ENCODE results near the gene E2F2.

Gene E2F2

DNA sequence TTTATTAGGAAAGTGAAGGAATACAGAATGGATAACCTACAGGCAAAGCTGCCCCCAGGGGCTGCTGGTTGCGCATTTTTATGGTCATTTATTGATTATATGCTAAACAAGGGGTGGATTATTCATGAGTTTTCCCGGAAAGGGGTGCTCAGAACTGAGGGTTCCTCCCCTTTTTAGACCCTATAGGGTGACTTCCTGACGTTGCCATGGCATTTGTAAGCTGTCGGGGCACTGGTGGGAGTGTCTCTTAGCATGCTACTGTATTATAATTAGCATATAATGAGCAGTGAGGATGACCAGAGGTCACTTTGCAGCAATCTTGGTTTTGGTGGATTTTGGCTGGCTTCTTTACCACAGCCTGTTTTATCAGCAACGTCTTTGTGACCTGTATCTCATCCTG lies 41.2 kb downstream of the E2F2 start:
- FAIRE-seq (no peak), DNase-seq (ENCODE audit: insufficient read length, low spot score) (no peak)

- DNase-seq (ENCODE audit: insufficient read length, low spot score), result no peak
- FAIRE-seq, result no peak
These were observed 46.1 kb downstream of the E2F2 start for GRCh38 chr1:23485002-23485332.

GRCh38 chr1:23484253-23485001 lies 46.6 kb downstream of the E2F2 start:
- DNase-seq (ENCODE audit: insufficient read length, low spot score) (peak; percentile 83), FAIRE-seq (peak; percentile 95)

DNA sequence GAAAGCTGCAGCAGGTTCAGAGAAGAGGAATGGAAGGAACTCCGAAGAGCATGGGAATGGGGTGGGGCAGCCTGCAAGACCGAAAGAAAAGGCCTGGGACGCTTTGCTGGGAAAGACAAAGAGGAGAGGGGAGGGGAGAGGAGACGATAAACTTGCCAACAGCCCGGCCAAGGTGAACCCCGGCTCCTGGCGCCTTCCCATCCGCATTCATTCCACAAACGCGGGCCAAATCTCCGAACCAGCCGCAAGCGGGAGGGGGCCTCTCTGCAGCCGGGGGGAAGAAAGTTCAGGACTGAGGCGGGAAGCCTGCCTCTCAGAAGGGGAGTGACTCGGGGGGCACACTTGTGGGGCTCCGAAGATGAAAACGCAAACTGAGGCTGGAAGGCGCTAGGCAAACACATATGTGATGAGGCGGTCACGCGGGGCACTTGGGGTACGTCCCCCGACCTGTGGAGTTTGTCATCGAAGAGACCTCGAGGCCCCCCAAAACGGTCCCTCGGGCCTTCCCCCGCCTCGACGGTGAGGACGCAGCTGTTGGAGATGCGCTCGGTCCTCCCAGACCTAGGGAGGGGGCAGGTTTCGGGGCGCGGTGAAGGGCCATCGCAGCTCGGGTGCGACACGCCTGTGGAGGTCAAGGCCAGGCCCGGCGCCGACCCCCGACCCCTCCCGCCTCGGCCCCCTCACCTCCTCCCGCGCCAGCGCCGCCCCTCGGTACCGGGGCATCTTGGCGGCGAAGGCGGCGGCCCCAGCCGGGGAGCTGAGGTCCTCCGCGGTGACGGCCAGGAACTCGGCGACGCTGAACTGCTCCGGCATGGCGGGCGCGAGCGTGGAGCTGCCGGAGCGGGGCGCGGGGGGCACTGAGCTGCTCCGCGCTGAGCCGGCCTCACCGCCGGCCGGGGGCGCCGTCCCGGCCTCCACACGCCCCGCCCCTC lies 47.4 kb downstream of the E2F2 start, which contains the start of gene ASAP3:
Gene ASAP3, minus strand, starts transcription at position 859 of the 932 bp plus-strand sequence. Its CDS starts 46 bp downstream, at position 813.
- no peak for FAIRE-seq

GRCh38 chr1:23481904-23482303 lies 49.1 kb downstream of the E2F2 start:
- FAIRE-seq (no peak), DNase-seq (ENCODE audit: insufficient read length, low spot score) (no peak)

More for the DNA sequence above, 47.4 kb downstream of the E2F2 start, which contains the start of gene ASAP3:
- DNase-seq (ENCODE audit: insufficient read length, low spot score), result no peak

- no peak for DNase-seq (ENCODE audit: insufficient read length, low spot score)
- no peak for FAIRE-seq
These were observed 49.9 kb downstream of the E2F2 start for GRCh38 chr1:23481026-23481597.

DNA sequence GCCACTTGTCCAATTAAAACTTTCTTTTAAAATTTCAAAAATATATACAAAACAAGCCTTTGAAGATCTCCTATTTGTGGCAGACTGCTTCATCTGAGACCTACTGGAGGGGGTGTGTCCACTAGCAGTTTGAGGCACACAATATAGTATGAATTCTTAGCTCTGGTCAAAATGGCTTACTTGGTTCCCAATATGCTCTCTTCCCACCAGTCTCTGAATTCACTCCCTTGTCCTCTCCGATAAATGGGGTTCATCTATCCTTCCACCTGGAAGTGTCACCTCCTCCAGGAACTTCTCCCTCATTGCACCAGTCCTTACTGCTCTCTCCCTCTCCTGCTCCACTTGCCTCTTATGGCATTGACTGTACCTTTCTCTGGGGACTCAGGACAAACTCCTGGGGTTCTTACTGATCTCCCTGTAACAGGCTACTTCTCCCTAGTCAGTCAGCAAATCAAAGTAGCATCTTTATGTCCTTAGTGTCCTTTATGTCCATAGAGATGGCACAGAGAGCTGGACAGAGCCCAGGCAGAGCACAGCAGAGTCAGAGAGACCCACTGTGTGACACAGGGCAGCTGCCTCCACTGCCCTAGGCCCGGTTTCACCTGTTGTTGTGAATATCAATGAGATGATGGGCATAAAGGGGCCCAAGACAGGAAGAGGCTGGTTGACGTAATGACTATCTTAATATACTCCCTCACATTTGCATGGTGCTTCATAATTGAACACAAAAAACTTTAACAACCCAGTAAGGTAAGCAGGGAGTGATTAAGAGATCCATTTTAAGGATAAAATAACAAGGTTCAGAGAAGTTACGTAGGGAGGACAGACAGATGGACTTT lies 50.6 kb downstream of the E2F2 start:
- DNase-seq (ENCODE audit: insufficient read length, low spot score) (no peak), FAIRE-seq (no peak)

- DNase-seq (ENCODE audit: insufficient read length, low spot score), result no peak
- FAIRE-seq, result no peak
These were observed 51.4 kb downstream of the E2F2 start for GRCh38 chr1:23479666-23479941.

- DNase-seq (ENCODE audit: insufficient read length, low spot score) (no peak), FAIRE-seq (no peak)
These were observed 52.0 kb downstream of the E2F2 start for GRCh38 chr1:23478896-23479665.

DNA sequence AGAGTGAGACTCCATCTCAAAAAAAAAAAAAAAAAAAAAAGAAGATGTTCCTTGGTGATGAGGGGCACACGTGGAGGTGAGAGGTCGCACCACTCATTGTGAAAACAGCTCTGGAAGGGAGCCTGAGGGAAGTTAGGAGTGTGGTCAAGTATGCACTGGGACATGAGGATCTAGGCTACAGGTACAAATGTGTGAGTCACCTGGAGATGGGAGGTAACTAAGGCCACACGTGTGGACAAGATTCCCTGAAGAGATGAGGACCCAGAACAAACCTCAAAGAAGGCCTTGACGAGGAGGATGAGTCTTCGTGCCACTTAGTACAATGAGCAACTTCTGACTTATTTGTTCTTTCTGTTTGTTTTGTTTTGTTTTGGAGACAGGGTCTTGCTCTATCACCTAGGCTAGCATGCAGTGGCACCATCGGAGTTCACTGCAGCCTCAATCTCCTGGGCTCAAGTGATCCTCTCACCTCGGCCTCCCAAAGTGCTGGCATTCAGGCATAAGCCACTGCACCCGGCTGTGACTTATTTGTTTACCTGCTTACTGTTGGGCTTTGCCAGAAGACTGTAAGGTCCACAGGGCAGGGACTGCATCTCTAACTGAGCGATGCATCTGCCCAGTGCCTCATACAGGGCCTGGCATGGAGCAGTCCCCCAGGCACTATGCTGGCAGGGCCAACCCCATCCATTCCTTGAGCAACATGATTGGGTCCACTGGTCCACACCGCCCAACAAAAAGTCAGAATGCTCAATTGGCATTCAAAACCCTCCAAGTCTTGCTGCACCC lies 53.5 kb downstream of the E2F2 start:
- FAIRE-seq (no peak), DNase-seq (ENCODE audit: insufficient read length, low spot score) (no peak)

GRCh38 chr1:23475641-23476040 lies 55.4 kb downstream of the E2F2 start:
- FAIRE-seq (no peak), DNase-seq (ENCODE audit: insufficient read length, low spot score) (no peak)

DNA sequence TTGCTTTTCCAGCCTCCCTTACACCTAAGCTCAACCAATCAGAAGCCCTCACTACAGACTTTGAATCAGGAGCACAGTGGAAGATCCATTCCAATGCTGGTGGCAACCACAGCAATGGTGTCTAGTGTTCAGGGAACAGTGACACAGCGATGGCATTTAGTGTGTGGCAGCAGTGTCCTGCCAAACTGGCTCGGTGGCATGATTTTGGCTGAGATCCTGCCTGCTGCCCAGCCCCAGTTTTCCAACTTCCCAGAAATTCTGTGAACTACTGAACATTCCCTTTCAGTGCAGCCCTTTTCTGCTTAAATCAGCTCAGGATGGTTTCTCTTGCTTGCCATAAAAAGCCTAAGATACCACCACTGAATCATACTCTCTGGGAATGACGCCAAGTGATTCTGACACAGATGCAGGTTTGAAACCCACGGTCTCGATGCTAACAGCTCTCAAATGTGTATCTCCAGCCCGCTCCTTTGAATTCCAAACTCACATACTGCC lies 55.9 kb downstream of the E2F2 start:
- DNase-seq (ENCODE audit: insufficient read length, low spot score), result no peak
- FAIRE-seq, result no peak

GRCh38 chr1:23473037-23473800 lies 57.8 kb downstream of the E2F2 start:
- DNase-seq (ENCODE audit: insufficient read length, low spot score), result no peak
- no peak for FAIRE-seq

DNA sequence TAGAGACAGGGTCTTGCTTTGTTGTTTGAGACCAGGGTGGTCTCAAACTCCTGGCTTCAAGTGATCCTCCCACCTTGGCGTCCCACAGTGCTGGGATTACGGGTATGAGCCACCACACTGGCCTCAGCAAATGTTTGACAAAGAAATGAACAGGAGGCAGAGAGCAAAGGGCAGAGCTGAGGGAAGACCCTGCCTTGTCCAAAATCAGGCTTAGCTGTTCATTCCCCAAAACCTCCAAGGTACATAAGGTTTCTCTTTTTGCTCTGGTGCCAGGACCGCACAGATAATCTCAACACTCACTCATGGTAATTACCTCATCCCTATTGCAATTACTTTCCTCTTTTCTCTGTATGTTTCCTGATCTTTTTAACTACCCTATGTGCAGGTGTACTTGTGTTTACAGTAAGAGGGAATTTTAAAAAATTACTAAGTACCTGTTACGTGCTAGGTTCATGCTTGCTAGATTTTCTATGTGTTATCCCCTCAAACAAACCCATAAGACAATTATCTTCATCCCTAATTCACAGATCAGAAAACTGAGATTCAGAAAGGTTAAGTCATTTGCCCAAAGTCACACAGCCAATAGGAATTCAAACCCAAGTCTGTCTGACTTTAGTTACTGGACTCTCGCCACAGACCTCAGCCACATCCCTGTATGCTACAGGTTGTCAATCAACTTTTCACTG lies 58.5 kb downstream of the E2F2 start:
- no peak for DNase-seq (ENCODE audit: insufficient read length, low spot score)
- no peak for FAIRE-seq

GRCh38 chr1:23471473-23472075 lies 59.5 kb downstream of the E2F2 start:
- DNase-seq (ENCODE audit: insufficient read length, low spot score), result no peak
- no peak for FAIRE-seq

GRCh38 chr1:23470282-23471070 lies 60.6 kb downstream of the E2F2 start:
- no peak for FAIRE-seq
- no peak for DNase-seq (ENCODE audit: insufficient read length, low spot score)

Measured in GM19239 (cell line).